ENCODE data around the gene NFKBIZ. TPM values are rescaled to one million over a fixed set of nuclear protein-coding genes. Genes with fewer than 3 reads are reported as not detected.
"Not testable (repeated sequence)": the region's sequence is repeated elsewhere in the genome, so short reads cannot be mapped to it uniquely, and the experiment has no call there.

The NFKBIZ gene
- total RNA-seq, 1 experiment from 2014 or later: 45.4 TPM

DNA sequence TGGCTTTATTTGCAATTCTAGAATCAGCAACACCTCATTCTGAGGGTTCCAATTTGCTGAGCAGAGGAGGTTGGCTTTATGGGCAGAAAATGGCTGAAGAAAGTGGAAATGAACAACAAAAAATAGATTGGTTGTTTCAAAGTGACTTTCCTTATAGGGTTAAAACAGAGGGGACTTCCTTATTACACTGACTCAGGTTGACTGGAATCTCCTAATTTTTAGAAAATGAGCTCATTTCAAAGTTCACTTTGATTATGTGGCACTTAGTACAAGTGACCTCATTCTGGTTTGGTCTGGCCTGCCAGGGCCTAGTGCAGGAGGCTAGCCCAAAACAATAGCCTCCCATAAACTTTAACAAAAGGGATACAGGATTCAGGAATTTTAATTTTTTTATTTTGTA, 41.4 kb downstream of the NFKBIZ start:
- in situ Hi-C loops (cut with HindIII; ENCODE audit: low pct_unique_long_range_greater_than_20kb, low sequenced_read_pairs): no loop called here
- no peak for DNase-seq (ENCODE audit: low read depth)

DNA sequence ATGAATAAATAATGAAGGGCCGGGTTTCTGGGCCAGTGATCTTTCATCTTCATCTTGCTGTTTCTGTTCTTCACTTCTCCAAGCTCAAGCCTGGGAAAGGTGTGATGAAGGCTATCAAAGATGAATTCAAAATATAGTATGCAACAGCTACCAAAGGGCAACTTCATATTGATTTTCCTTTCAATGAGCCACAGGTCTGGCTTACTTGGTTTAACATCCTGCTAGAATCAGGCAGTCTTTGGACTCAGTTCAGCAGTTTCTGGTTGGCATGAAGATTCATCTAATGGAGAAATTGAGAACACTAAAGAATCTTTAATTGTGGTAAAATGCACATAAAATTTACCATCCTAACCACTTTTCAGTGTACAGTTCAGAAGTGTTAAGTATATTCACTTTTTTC, 43.3 kb downstream of the NFKBIZ start:
- DNase-seq (ENCODE audit: low read depth): no peak
- in situ Hi-C loops (cut with HindIII; ENCODE audit: low pct_unique_long_range_greater_than_20kb, low sequenced_read_pairs): no loop called here

DNA sequence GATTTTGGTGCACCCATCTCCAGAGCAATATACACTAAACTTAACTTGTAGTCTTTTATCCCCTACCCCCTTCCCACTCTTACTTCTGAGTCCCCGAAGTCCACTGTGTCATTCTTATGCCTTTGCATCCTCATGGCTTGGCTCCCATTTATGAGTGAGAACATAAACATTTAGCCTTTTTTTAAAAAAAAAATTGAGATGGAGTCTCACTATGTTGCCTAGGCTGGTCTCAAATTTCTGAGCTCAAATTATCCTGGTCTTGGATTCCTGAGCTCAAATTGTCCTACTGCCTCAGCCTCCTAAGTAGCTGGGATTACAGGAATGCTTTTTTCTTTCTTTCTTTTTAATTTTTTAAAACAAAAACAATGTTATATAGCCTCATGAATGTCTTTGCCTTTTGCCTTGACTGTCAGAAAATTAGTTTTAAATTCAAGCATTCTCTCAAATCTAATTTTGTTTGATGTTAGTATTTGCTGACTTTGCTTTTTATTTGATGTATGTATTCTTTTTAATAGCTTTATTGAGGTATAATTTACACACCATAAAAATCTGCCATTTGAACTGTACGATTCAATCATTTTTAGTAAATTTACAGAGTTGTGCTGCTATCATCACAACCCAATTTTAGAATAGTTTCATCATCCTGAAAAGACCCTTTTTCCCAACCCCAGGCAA, 46.9 kb downstream of the NFKBIZ start:
- no peak for DNase-seq (ENCODE audit: low read depth)
- in situ Hi-C loops (cut with HindIII; ENCODE audit: low pct_unique_long_range_greater_than_20kb, low sequenced_read_pairs): no loop called here

DNA sequence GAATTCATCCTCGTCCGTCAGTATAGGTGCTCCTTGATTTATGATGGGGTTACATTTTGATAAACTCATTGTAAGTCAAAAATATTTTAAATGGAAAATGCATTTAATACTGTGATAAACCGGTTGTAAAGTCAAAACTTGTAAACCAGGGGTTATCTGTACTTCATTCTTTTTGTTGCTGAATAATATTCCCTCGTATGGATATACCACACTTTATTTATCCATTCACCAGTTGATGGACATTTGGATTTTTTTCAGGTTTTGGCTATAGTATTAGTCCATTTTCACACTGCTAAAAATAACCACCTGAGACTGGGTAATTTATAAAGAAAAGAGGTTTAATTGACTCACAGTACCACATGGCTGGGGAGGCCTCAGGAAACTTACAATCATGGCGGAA, 47.7 kb downstream of the NFKBIZ start:
- in situ Hi-C loops (cut with HindIII; ENCODE audit: low pct_unique_long_range_greater_than_20kb, low sequenced_read_pairs): no loop called here
- DNase-seq (ENCODE audit: low read depth): no peak

DNA sequence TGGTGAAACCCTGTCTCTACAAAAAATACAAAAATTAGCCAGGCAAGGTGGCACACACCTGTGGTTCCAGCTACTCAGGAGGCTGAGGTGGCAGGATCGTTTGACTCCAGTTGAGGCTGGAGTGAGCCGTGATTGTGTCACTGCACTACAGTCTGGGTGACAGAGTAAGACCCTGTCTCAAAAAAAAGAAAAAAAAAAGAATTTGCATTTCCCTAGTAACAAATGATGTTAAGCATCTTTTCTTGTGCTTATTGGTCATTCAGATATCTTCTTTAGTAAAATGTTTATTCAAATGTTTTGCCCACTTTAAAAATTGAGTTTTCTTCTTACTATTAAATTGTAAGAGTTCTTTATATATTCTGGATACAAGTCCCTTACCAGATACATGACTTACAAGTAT, 48.7 kb downstream of the NFKBIZ start:
- DNase-seq (ENCODE audit: low read depth): no peak
- in situ Hi-C loops (cut with HindIII; ENCODE audit: low pct_unique_long_range_greater_than_20kb, low sequenced_read_pairs): no loop called here

DNA sequence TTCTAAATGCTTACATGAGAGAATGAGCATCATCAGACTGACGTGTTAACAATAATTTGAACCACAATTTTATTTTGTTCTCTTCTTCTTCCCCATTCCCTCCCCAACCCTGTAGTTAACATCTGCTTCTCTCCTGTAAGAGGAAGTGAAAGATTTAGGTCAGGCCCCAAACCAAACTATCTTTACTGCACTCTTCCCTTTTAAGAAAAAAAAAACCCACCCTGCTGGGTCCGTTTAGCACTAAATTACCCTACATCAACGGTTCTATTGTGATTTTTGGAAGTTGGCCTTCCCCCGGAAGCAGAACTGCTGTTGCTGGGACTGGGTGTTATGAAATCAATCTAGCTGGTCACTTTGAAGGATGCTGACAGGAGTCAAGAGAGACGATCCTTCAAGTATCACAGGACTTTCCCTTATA, 49.4 kb downstream of the NFKBIZ start:
- in situ Hi-C loops (cut with HindIII; ENCODE audit: low pct_unique_long_range_greater_than_20kb, low sequenced_read_pairs): no loop called here
- DNase-seq (ENCODE audit: low read depth): no peak

DNA sequence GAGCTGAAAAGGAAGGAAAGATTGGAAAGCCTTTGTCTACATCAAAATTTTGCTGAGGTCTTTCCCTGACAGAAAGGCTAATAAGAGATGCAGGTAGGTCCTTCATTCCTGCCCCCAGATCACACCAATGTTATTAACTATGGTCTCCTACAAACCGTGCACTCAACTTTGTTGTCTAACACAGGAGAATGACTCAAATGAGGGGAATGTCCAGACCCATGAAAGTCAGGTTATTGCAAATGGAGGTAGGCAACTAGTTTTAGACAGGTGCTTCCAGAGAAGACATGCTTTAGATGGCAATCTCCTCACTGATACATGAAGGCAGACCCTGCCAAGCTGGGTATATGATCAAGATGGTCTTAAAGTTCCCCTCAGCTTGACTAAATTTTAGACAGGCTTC, 51.0 kb downstream of the NFKBIZ start:
- in situ Hi-C loops (cut with HindIII; ENCODE audit: low pct_unique_long_range_greater_than_20kb, low sequenced_read_pairs): no loop called here
- DNase-seq (ENCODE audit: low read depth): no peak

DNA sequence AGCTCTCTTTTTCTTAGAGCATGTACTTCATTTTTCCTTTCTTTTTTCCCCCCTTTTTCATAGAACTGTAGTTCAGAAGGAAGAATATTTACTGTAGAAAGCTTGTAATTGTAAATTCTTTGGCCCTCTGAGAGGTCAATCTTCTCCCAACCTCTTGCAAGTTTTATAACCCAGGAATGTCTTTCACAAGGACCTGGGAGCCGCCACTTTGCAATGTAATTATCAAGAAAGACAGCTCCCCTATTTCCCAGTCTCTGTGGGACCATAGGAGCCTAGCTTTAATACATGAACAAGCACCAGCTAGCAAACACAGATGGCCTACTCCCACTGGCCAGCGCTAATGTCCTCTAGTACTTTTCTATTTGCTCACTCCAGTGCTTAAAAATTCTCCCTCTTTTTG, 51.4 kb downstream of the NFKBIZ start:
- DNase-seq (ENCODE audit: low read depth): no peak
- in situ Hi-C loops (cut with HindIII; ENCODE audit: low pct_unique_long_range_greater_than_20kb, low sequenced_read_pairs): no loop called here

DNA sequence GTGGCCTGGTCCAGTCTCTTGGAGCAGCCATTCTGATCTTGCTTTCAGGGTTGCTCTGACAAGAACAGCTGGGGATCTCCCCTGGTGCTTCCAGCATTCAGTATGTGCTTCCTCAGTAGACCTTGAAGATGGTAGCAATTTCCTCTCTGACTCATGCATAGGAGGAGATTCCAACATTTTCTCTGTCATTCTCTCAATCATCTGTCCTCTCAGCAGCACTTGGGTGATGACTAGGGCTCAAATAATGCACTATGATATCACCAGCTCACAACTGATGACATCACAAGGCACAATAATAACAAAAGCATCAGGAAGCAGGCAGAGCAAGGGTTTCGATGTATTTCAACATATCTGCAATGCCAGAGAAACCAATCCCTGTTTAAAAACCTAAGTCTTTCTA, 52.7 kb downstream of the NFKBIZ start:
- DNase-seq (ENCODE audit: low read depth): peak; percentile 81
- in situ Hi-C loops (cut with HindIII; ENCODE audit: low pct_unique_long_range_greater_than_20kb, low sequenced_read_pairs): no loop called here

DNA sequence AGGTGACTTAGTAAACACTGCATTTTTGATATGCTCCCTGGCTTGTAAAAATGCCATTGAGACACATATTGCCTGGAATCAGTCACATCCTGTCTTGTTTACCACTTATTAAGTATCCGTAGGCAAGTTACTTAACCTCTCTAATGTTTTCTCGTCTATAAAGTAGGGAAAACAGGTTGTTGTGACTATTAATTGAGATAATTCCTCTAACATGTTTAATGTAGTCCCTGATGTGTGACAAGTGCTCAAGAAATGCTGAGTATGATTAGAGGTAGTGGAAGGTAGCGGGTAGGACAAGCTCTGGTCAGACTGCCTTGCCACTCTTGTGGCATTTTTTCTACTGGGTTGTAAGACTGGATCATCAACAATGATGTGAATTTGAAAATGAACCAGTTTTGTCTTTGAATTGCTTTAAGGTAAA, 54.1 kb downstream of the NFKBIZ start:
- no peak for DNase-seq (ENCODE audit: low read depth)
- in situ Hi-C loops (cut with HindIII; ENCODE audit: low pct_unique_long_range_greater_than_20kb, low sequenced_read_pairs): no loop called here

DNA sequence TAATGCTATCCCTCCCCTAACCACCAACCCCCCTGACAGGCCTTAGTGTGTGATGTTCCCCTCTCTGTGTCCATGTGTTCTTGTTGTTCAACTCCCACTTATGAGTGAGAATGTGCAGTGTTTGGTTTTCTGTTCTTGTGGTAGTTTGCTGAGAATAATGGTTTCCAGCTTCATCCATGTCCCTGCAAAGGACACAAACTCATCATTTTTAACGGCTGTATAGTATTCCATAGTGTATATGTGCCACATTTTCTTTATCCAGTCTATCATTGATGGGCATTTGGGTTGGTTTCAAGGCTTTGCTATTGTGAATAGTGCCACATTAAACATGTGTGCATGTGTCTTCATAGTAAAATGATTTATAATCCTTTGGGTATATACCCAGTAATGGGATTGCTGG, 56.3 kb downstream of the NFKBIZ start:
- DNase-seq (ENCODE audit: low read depth); in situ Hi-C loops (cut with HindIII; ENCODE audit: low pct_unique_long_range_greater_than_20kb, low sequenced_read_pairs): not testable (repeated sequence)

Other genes with a start within 250 kb of the NFKBIZ start
- 9.4 and 9.8 TPM in 2 replicates for gene ZBTB11, start 172.4 kb upstream of the NFKBIZ start, total RNA-seq (2014; rRNA removed; shearing (Covaris generic); ENCODE audit: low replicate concordance)
- gene RPL24, start 162.8 kb upstream of the NFKBIZ start, total RNA-seq (2014; rRNA removed; shearing (Covaris generic); ENCODE audit: low replicate concordance): 1,078 and 1,267 TPM in 2 replicates
- 6.1 and 6.9 TPM in 2 replicates for gene CEP97, start 124.9 kb upstream of the NFKBIZ start, total RNA-seq (2014; rRNA removed; shearing (Covaris generic); ENCODE audit: low replicate concordance)
- 38.5 and 44.6 TPM in 2 replicates for gene NXPE3, start 70.3 kb upstream of the NFKBIZ start, total RNA-seq (2014; rRNA removed; shearing (Covaris generic); ENCODE audit: low replicate concordance)